Stomach (tissue), 9 donors: ENCODE results near the gene CAPZB. TPM values are rescaled to one million over a fixed set of nuclear protein-coding genes. Genes with fewer than 3 reads are reported as not detected.

Experiments used
- DNase-seq, 2 donors: peaks; one replicate each; pipeline versions ENCODE4 v3.0.0 to v3.0.0-alpha.2; 2013 to 2019
- H3K27ac ChIP-seq, 5 donors: fragments of 200-600 bp in 4 of 5; sonication (generic) in 4 of 5; one replicate each; pipeline ENCODE4 v1.5.1; 2013 to 2019; ENCODE audit warnings: mild to moderate bottlenecking in 1 of 5, moderate library complexity in 1 of 5
- H3K27me3 ChIP-seq, 3 donors: fragments of 200-600 bp; sonication (generic); one replicate each; pipeline ENCODE4 v1.5.1; 2017 to 2019; ENCODE audit warnings: mixed run types in 1 of 3
- H3K36me3 ChIP-seq, 4 donors: fragments of 200-600 bp; sonication (generic); 1 replicate in 3 of 4; 2 replicates in 1 of 4; pipeline ENCODE4 v1.5.1; 2016 to 2019
- H3K4me1 ChIP-seq, 4 donors: fragments of 200-600 bp; sonication (generic); one replicate each; pipeline ENCODE4 v1.5.1; 2016 to 2019
- H3K4me3 ChIP-seq, 4 donors: fragments of 200-600 bp; sonication (generic) in 3 of 4; one replicate each; pipeline ENCODE4 v1.5.1; 2016 to 2019; ENCODE audit warnings: mild to moderate bottlenecking in 1 of 4
- H3K9me3 ChIP-seq, 4 donors: fragments of 200-600 bp; sonication (generic); one replicate each; pipeline ENCODE4 v1.5.1; 2016 to 2019
- CTCF ChIP-seq, 7 experiments: fragments of 450-650 bp in 4 of 7; fragments of 200-600 bp in 3 of 7; sonication (generic) in 3 of 7; IDR thresholded peaks; one replicate each; pipeline ENCODE4 v1.5.1; 2016 to 2019; ENCODE audit warnings: antibody characterized with exemption in 7 of 7, control low read depth in 2 of 7, mild to moderate bottlenecking in 1 of 7
- EP300 ChIP-seq: sonication (generic); formaldehyde crosslinking; IDR thresholded peaks from one replicate; pipeline ENCODE4 v1.6.1; 2017; ENCODE audit warnings: antibody characterized with exemption
- POLR2A ChIP-seq, 4 donors: fragments of 450-650 bp; IDR thresholded peaks; one replicate each; pipeline ENCODE4 v1.6.1; 2016; ENCODE audit warnings: antibody characterized with exemption in 4 of 4, control low read depth in 2 of 4, mild to moderate bottlenecking in 1 of 4, moderate library complexity in 1 of 4
- POLR2AphosphoS5 ChIP-seq, 3 donors: sonication (generic); formaldehyde crosslinking; IDR thresholded peaks; one replicate each; pipeline ENCODE4 v1.6.1; 2016; ENCODE audit warnings: antibody characterized with exemption in 3 of 3
- WGBS, 5 donors: extraction: QIAGEN DNeasy Blood & Tissue Kit in 3 of 5; methylation state at CpG; one replicate each; pipeline versions ENCODE4 v1.1.5 to v1.1.7; 2013 to 2018; 5-methylcytosine and 5-hydroxymethylcytosine counted together
- intact Hi-C: fragments of 100-400 bp; cut with DNase I; formaldehyde crosslinking; loops from one replicate; pipeline ENCODE4 v1.15.1; 2023; ENCODE audit warnings: low total_unique reads
- polyA plus RNA-seq, 3 donors: library from polyadenylated mRNA; stranded (reverse); fragments of 200-250 nt; gene quantifications; one replicate each; pipeline ENCODE4 v1.2.3, GENCODE V29; 2013
- total RNA-seq, 5 donors: library from RNA; depleted of rRNA; stranded (reverse); fragments of >200 nt; gene quantifications; one replicate each; pipeline versions ENCODE4 v1.1.0 to v1.2.3, GENCODE V29; 2014 to 2016
- donor health status: healthy with polysubstance abuse.
- donor health status: Bipolar disorder and iron deficiency.
- donor health status: healthy.

CAPZB gene
- total and polyA plus RNA-seq, 8 donors: 84.9 to 345 (median 155) TPM

- intact Hi-C loops: loop anchor here (10.0 kb wide), 1 partner anchor 313 kb away; no protein-coding TSS in a partner anchor
These were observed 143.9 kb downstream of the CAPZB start for GRCh38 chr1:19341201-19342061.

GRCh38 chr1:19340387-19340937, 144.9 kb downstream of the CAPZB start:
- H3K4me1 ChIP-seq: peaks cover 3 to 38% (median 26%) of the 10 kb centered on the region in 4 donors
- TF ChIP-seq EP300 (no peak), CTCF (IDR thresholded peaks at IDR 0.05) (no peak), POLR2A (IDR thresholded peaks at IDR 0.05) (no peak), POLR2AphosphoS5 (IDR thresholded peaks at IDR 0.05) (no peak)
- H3K27ac ChIP-seq: no peak overlapping the region
- no peak overlapping the region for H3K4me3 ChIP-seq
- WGBS, 5 donors: 90 to 97% (median 95%) methylated on average over 14 of the region's 14 CpGs
- peaks cover 61 to 89% (median 82%) of the 10 kb centered on the region in 4 donors for H3K36me3 ChIP-seq
- intact Hi-C loops: loop anchor here (10.0 kb wide), 1 partner anchor 314 kb away; no protein-coding TSS in a partner anchor
- DNase-seq: no peak
- H3K27me3 ChIP-seq: no peaks in the 10 kb centered on the region
- no peaks in the 10 kb centered on the region for H3K9me3 ChIP-seq

More at GRCh38 chr1:19341201-19342061, 143.9 kb downstream of the CAPZB start:
- WGBS, 5 donors: 61 to 65% (median 64%) methylated on average over 22 to 25 of the region's 25 CpGs
- Histone ChIP-seq H3K36me3 (peaks cover 63 to 93% (median 86%) of the 10 kb centered on the region in 4 donors), H3K27ac (peak overlapping the region in 2 of 5 donors; percentile 4 to 41), H3K4me3 (no peak overlapping the region), H3K27me3 (no peaks in the 10 kb centered on the region), H3K4me1 (peaks cover 3 to 43% (median 26%) of the 10 kb centered on the region in 4 donors), H3K9me3 (no peaks in the 10 kb centered on the region)
- DNase-seq: peak; percentile 74 to 85
- peak in 5 of 7 experiments; percentile 67 to 95 (median 82) for TF ChIP-seq CTCF (IDR thresholded peaks at IDR 0.05)
- TF ChIP-seq POLR2A (IDR thresholded peaks at IDR 0.05): no peak
- TF ChIP-seq POLR2AphosphoS5 (IDR thresholded peaks at IDR 0.05): peak in 1 of 3 donors; percentile 31
- no peak for TF ChIP-seq EP300

- no peaks in the 10 kb centered on the region for H3K9me3 ChIP-seq
- no peak overlapping the region for H3K4me3 ChIP-seq
- H3K36me3 ChIP-seq: peaks cover 50 to 78% (median 70%) of the 10 kb centered on the region in 4 donors
- peaks cover 0 to 27% (median 18%) of the 10 kb centered on the region in 4 donors for H3K4me1 ChIP-seq
- H3K27me3 ChIP-seq: no peaks in the 10 kb centered on the region
- no peak overlapping the region for H3K27ac ChIP-seq
- TF ChIP-seq EP300: no peak
- TF ChIP-seq CTCF (IDR thresholded peaks at IDR 0.05): no peak
- TF ChIP-seq POLR2AphosphoS5 (IDR thresholded peaks at IDR 0.05): no peak
- no peak for TF ChIP-seq POLR2A (IDR thresholded peaks at IDR 0.05)
- WGBS, 5 donors: 86 to 92% (median 91%) methylated on average over 17 to 19 of the region's 19 CpGs
- no peak for DNase-seq
- intact Hi-C loops: no loop called here
These were observed 146.0 kb downstream of the CAPZB start for GRCh38 chr1:19339214-19339861.

- Histone ChIP-seq H3K4me1 (peaks cover 0 to 19% (median 13%) of the 10 kb centered on the region in 4 donors), H3K4me3 (no peak overlapping the region), H3K36me3 (peaks cover 40 to 68% (median 60%) of the 10 kb centered on the region in 4 donors), H3K27me3 (no peaks in the 10 kb centered on the region), H3K27ac (no peak overlapping the region), H3K9me3 (no peaks in the 10 kb centered on the region)
- intact Hi-C loops: no loop called here
- peak in 1 of 2 donors; percentile 63 for DNase-seq
- WGBS, 5 donors: 78 to 90% (median 85%) methylated on average over 23 to 27 of the region's 27 CpGs
- TF ChIP-seq POLR2AphosphoS5 (IDR thresholded peaks at IDR 0.05): no peak
- peak in 1 of 7 experiments; percentile 15 for TF ChIP-seq CTCF (IDR thresholded peaks at IDR 0.05)
These were observed 147.0 kb downstream of the CAPZB start for GRCh38 chr1:19338323-19338762.
